Endothelial cell of umbilical vein (primary cell): Measurements from ENCODE around the gene FAM124B. TPM values are rescaled to one million over a fixed set of nuclear protein-coding genes. Genes with fewer than 3 reads are reported as not detected.

ENCODE experiments used
- BruUV-seq: library from RNA; stranded (reverse); fragments of 400-500 nt; replicated peaks from 2 replicates; lab custom pipeline; 2021; lab: Mats Ljungman, UMichigan
- CTCF ChIA-PET: fragments of 300-600, 350-600 bp; sonication (Branson Sonifier 250); formaldehyde crosslinking; loops from one replicate; lab custom pipeline; 2021; ENCODE audit warnings: antibody characterized with exemption, inconsistent platforms; lab: Charles Lee
- POLR2A ChIA-PET: fragments of 300-600, 350-600 bp; sonication (Branson Sonifier 250); formaldehyde crosslinking; loops from one replicate; lab custom pipeline; 2021; ENCODE audit warnings: antibody characterized with exemption, inconsistent platforms; lab: Charles Lee
- DNase-seq: peaks from one replicate; pipeline ENCODE4 v3.0.0-alpha.2; 2011; ENCODE audit warnings: low read depth, low spot score
- FAIRE-seq: peaks from 2 replicates; lab custom pipeline; 2011; peaks lifted over from hg19 to GRCh38; lab: Jason Lieb, UNC
- H2AFZ ChIP-seq: 2 replicates; pipeline ENCODE4 v1.6.0; 2012; ENCODE audit warnings: low read depth, low read length, control low read depth, inconsistent platforms
- H3K27ac ChIP-seq: 2 replicates; pipeline ENCODE4 v1.5.1; 2011; ENCODE audit warnings: low read depth, mild to moderate bottlenecking, control low read depth, low read length, moderate library complexity; ENCODE audit not compliant: insufficient read depth
- H3K27me3 ChIP-seq, 2 experiments: 2 replicates each; pipeline versions ENCODE4 v1.6.0 to v1.6.1; 2011; ENCODE audit warnings: low read length in 2 of 2, mixed read lengths in 1 of 2; ENCODE audit not compliant: control insufficient read depth in 2 of 2, insufficient read depth in 2 of 2
- H3K36me3 ChIP-seq, 2 experiments: 2 replicates in 1 of 2; 3 replicates in 1 of 2; pipeline ENCODE4 v1.5.1; 2011; ENCODE audit warnings: low read length in 2 of 2, mild to moderate bottlenecking in 1 of 2, moderate library complexity in 1 of 2; ENCODE audit not compliant: control insufficient read depth in 2 of 2, insufficient read depth in 2 of 2; ENCODE audit errors: extremely low read depth in 1 of 2
- H3K4me1 ChIP-seq: 3 replicates; pipeline ENCODE4 v1.5.1; 2011; ENCODE audit warnings: mild to moderate bottlenecking, low read length; ENCODE audit not compliant: control insufficient read depth, insufficient read depth; ENCODE audit errors: extremely low read depth
- H3K4me2 ChIP-seq: 2 replicates; pipeline ENCODE4 v1.6.1; 2011; ENCODE audit warnings: low read length, control low read depth, mixed read lengths; ENCODE audit not compliant: insufficient read depth
- H3K4me3 ChIP-seq, 3 experiments: fragments of 200-600 bp in 1 of 3; sonication (generic), shearing (Covaris generic) in 1 of 3; replicated peaks in 1 of 3; 2 replicates each; pipeline ENCODE4 v1.5.1; 2011 to 2016; ENCODE audit warnings: control low read depth in 3 of 3, low read length in 3 of 3, mild to moderate bottlenecking in 2 of 3, inconsistent platforms in 1 of 3, low read depth in 1 of 3, moderate library complexity in 1 of 3; ENCODE audit not compliant: insufficient read depth in 1 of 3
- H3K79me2 ChIP-seq: 2 replicates; pipeline ENCODE4 v1.6.0; 2012; ENCODE audit warnings: low read length, inconsistent platforms; ENCODE audit not compliant: control insufficient read depth, insufficient read depth
- H3K9ac ChIP-seq: replicated peaks from 2 replicates; pipeline ENCODE3; 2011; ENCODE audit warnings: low read length, control low read depth; ENCODE audit not compliant: insufficient read depth; ENCODE audit errors: extremely low read depth
- H3K9me1 ChIP-seq: replicated peaks from 3 replicates; pipeline ENCODE4 v1.6.0; 2011; ENCODE audit warnings: mild to moderate bottlenecking, low read length; ENCODE audit not compliant: control insufficient read depth, insufficient read depth; ENCODE audit errors: extremely low read depth
- H3K9me3 ChIP-seq: replicated peaks from 2 replicates; pipeline ENCODE4 v1.5.1; 2012; ENCODE audit warnings: low read length, inconsistent platforms; ENCODE audit not compliant: control insufficient read depth, insufficient read depth
- H4K20me1 ChIP-seq: replicated peaks from 2 replicates; pipeline ENCODE3; 2011; ENCODE audit warnings: mild to moderate bottlenecking, low read length; ENCODE audit not compliant: control insufficient read depth, insufficient read depth; ENCODE audit errors: extremely low read depth
- CTCF ChIP-seq, 2 donors: IDR thresholded peaks; 1 replicate in 1 of 2; 2 replicates in 1 of 2; pipeline ENCODE4 v1.5.1; 2011; ENCODE audit warnings: low read length in 2 of 2, mild to moderate bottlenecking in 2 of 2, moderate library complexity in 2 of 2, control low read depth in 1 of 2, inconsistent platforms in 1 of 2, low read depth in 1 of 2; ENCODE audit not compliant: insufficient read depth in 1 of 2; ENCODE audit errors: extremely low read depth in 1 of 2
- EZH2 ChIP-seq: IDR thresholded peaks from 2 replicates; pipeline ENCODE4 v1.6.1; 2012; ENCODE audit warnings: borderline replicate concordance, low read depth, mild to moderate bottlenecking, moderate library complexity, low read length, inconsistent platforms; ENCODE audit not compliant: severe bottlenecking
- FOS ChIP-seq: IDR thresholded peaks from 2 replicates; pipeline ENCODE4 v1.6.1; 2011; ENCODE audit warnings: mild to moderate bottlenecking, low read length, moderate library complexity, borderline replicate concordance; ENCODE audit not compliant: insufficient read depth
- GATA2 ChIP-seq: IDR thresholded peaks from 2 replicates; pipeline ENCODE4 v1.7.0; 2011; ENCODE audit warnings: low read depth, mild to moderate bottlenecking, moderate library complexity, mixed read lengths, low read length; ENCODE audit not compliant: insufficient read length, insufficient read depth
- JUN ChIP-seq: IDR thresholded peaks from 2 replicates; pipeline ENCODE4 v1.6.1; 2011; ENCODE audit warnings: borderline replicate concordance, low read depth; ENCODE audit not compliant: insufficient read length, insufficient read depth
- MYC ChIP-seq: IDR thresholded peaks from one replicate; pipeline ENCODE4 v1.6.1; 2011; ENCODE audit warnings: mild to moderate bottlenecking, low read depth, low read length
- POLR2A ChIP-seq: IDR thresholded peaks from 2 replicates; pipeline ENCODE4 v1.6.1; 2012; ENCODE audit warnings: low read depth, mild to moderate bottlenecking, control low read depth, low read length
- POLR2AphosphoS5 ChIP-seq: IDR thresholded peaks from 2 replicates; pipeline ENCODE4 v1.6.1; 2012; ENCODE audit warnings: low read depth, mild to moderate bottlenecking, control low read depth, low read length, moderate library complexity; ENCODE audit not compliant: insufficient read depth
- dilution Hi-C: fragments of 300-500 bp; cut with MboI; formaldehyde crosslinking; loops from one replicate; pipeline ENCODE4 v1.15.0; 2019; ENCODE audit warnings: low sequenced_read_pairs; ENCODE audit not compliant: extremely low pct_ligation_motif_present
- intact Hi-C: fragments of 100-400 bp; cut with micrococcal nuclease; formaldehyde crosslinking; loops from one replicate; pipeline ENCODE4 v1.10.0; 2022
- polyA plus RNA-seq, 4 experiments: library from polyadenylated mRNA; depleted of rRNA in 3 of 4; stranded (reverse) in 3 of 4; unstranded in 1 of 4; fragments of >200 nt; gene quantifications; 2 replicates each; pipeline versions ENCODE4 v1.2.1 to v1.2.3, GENCODE V29; 2011 to 2012; ENCODE audit warnings: missing spikeins in 1 of 4
- total RNA-seq: library from RNA; stranded (reverse); gene quantifications from 2 replicates; pipeline ENCODE4 v1.2.3, GENCODE V29; 2021
- TF ChIP-seq, protein P1 (sequence below): IDR thresholded peaks from 2 replicates; pipeline ENCODE4 v1.6.1; 2011; ENCODE audit not compliant: insufficient read depth, insufficient read length

The FAM124B gene
- total and polyA plus RNA-seq, 2 donors (not counting 3 experiments of a cell fraction or from before 2014, with no cell fraction given) = 82.0 to 119 TPM

GRCh38 chr2:224405412-224405811 is 3.5 kb upstream of the FAM124B start:
- Histone ChIP-seq H3K4me3 (no peak overlapping the region), H3K9me3 (no peaks in the 10 kb centered on the region), H3K4me1 (peaks cover 43% of the 10 kb centered on the region), H2AFZ (no peak overlapping the region), H3K9me1 (no peaks in the 10 kb centered on the region), H3K79me2 (peaks cover 13% of the 10 kb centered on the region), H3K27ac (peak overlapping the region; percentile 96), H3K27me3 (no peaks in the 10 kb centered on the region), H3K9ac (no peak overlapping the region), H3K4me2 (no peak overlapping the region), H4K20me1 (no peaks in the 10 kb centered on the region), H3K36me3 (no peaks in the 10 kb centered on the region)
- DNase-seq (no peak), FAIRE-seq (no peak)
- dilution Hi-C loops = no loop called here
- ChIA-PET CTCF (no interaction called here), POLR2A (no interaction called here)
- TF ChIP-seq, protein P1, sequence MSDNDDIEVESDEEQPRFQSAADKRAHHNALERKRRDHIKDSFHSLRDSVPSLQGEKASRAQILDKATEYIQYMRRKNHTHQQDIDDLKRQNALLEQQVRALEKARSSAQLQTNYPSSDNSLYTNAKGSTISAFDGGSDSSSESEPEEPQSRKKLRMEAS = no peak
- TF ChIP-seq GATA2 = no peak
- TF ChIP-seq POLR2AphosphoS5 = no peak
- no peak for TF ChIP-seq EZH2
- BruUV-seq = no TSS peak
- intact Hi-C loops = loop anchor here (5.0 to 10.0 kb wide), 3 partner anchors 183 to 1751 kb away; partner anchors contain the start of gene FARSB

GRCh38 chr2:224404796-224405195 is 2.9 kb upstream of the FAM124B start:
- H3K4me3 ChIP-seq = no peak overlapping the region
- intact Hi-C loops (loop anchor here (5.0 to 10.0 kb wide), 3 partner anchors 182 to 1750 kb away; partner anchors contain the start of gene FARSB), dilution Hi-C loops (no loop called here)
- no peak overlapping the region for H2AFZ ChIP-seq
- DNase-seq = no peak
- H3K27me3 ChIP-seq = no peaks in the 10 kb centered on the region
- no peak overlapping the region for H3K9ac ChIP-seq
- CTCF ChIA-PET = interaction anchor here (1.0 kb wide), 1 partner anchor 9 kb away, joined by 3 read pairs; no protein-coding TSS in a partner anchor
- no peaks in the 10 kb centered on the region for H3K9me3 ChIP-seq
- peaks cover 19% of the 10 kb centered on the region for H3K79me2 ChIP-seq
- no TSS peak for BruUV-seq
- peaks cover 2% of the 10 kb centered on the region for H4K20me1 ChIP-seq
- no peaks in the 10 kb centered on the region for H3K36me3 ChIP-seq
- H3K27ac ChIP-seq = no peak overlapping the region
- no peak for FAIRE-seq
- POLR2A ChIA-PET = no interaction called here
- H3K4me2 ChIP-seq = no peak overlapping the region
- TF ChIP-seq FOS (no peak), EZH2 (no peak), GATA2 (no peak), POLR2A (no peak), MYC (no peak), POLR2AphosphoS5 (no peak), JUN (no peak), CTCF (IDR thresholded peaks at IDR 0.05; ENCODE audit: extremely low read depth in 1 of 2, insufficient read depth in 1 of 2, low read depth in 1 of 2, low read length in 2 of 2) (no peak)
- TF ChIP-seq, protein P1 = no peak
- no peaks in the 10 kb centered on the region for H3K9me1 ChIP-seq
- peaks cover 43% of the 10 kb centered on the region for H3K4me1 ChIP-seq
